ENCODE data around the gene SLC1A5.

GRCh38 chr19:46737761-46738171 lies 50.6 kb downstream of the SLC1A5 start:
- TF ChIP-seq CTCF (IDR thresholded peaks at IDR 0.05): no peak
- no peak for TF ChIP-seq POLR2AphosphoS5 (IDR thresholded peaks at IDR 0.05; ENCODE audit: low read depth, low read length)

Measured in Panc1 (cell line).